ACHN (cell line): ENCODE results near the gene DRGX.

Source experiments
- DNase-seq: peaks from one replicate; pipeline ENCODE4 v3.0.0-alpha.2; 2015
- in situ Hi-C: cut with HindIII; loops from 2 replicates; pipeline ENCODE4 v1.10.0; 2017; ENCODE audit warnings: low sequenced_read_pairs, low pct_ligation_motif_present, low pct_unique_long_range_greater_than_20kb

DRGX gene

DNA sequence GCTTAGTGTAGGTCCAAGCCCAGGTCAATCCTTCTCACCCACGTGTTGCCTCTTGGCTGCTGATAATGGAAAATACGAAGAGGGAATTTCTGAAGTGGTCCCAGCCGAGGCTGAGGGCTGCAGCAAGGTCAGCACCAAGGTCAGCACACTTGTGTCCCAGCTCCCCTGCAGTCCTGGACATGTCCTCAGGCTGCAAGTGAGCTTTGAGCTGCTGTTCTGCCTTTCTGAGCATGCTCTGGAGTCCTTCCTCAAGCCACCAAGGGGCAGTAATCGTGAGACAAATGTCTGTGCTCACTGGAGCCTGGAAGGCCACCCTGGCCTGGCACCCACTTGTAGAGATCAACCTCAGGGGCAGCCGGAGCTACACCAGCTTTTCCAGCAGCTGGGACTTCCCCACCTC lies 28.3 kb downstream of the DRGX start:
- no peak for DNase-seq
- in situ Hi-C loops: no loop called here

DNA sequence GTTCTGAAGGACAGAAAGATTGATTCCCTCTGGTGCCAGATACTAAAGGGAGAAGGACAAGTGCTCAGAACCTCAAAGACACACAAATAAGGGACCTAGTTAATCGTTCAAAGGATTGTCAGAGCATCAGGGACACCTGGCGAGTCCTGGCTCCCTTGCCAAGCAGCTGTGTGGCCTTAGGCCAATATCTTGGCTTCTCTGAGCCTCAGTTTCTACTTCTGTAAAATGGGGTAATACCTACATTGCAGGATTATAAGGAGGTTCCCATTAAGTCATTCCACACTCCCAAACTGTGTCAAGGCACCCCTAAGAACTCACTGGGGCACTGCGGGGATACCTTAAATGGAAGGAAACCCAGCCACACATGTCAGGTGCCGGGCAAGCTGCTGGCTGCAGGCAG lies 29.4 kb downstream of the DRGX start:
- DNase-seq: no peak
- in situ Hi-C loops: no loop called here

DNA sequence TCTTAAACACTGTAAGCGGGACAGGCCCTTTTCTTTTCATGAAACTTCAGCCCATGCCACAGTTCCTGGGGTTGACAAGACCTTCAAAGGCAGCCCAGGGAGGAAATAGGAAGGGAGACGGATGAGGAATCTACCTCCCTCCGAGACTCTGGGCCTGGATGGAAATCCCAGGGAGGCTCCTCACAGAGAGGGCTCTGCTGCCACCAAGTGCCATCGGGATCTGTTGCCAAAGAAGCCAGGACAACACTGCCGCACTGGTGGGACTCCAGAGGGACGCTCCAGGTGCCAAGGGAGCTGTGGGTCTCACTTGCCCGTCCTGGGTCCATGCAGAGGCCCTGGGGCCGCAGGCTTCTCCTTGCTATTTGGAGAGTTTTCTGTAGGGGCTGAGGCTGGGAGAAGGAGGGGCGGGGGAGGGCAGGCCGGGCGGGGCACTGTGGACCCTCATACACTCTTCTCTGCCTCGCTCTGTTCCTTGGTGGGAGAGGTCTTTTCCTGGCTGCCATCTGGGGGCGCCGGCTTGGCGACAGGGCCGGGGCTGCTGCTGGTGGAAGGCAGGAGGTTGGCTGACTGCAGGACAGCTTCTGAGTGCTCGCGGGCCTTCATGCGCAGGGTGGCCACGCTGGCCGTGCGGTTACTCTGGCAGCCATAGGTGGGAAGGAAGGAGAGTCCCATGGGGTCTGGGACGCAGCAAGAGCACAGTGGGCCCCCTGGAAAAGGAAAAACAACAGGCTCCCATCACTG lies 30.0 kb downstream of the DRGX start:
- no peak for DNase-seq
- in situ Hi-C loops: no loop called here

DNA sequence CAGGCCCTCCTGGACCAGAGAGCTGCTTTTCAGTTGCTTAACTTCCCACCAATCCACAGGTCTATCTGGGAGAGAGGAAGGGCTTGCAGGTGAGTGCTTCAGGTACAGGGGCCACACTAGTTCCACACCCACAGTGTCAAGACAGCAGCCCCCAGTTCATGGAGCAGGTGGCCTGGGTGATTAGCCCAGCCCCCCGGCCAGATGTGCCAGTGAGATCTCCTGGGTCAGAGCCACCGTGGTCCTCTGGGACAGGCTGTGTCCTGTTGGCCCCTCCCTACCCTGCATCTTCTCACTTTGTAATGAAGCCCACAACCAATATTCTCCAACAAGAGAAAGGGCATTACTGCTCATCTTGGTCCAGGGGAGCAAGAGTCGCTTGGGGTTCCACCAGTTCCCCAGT lies 30.6 kb downstream of the DRGX start:
- DNase-seq: no peak
- in situ Hi-C loops: no loop called here

DNA sequence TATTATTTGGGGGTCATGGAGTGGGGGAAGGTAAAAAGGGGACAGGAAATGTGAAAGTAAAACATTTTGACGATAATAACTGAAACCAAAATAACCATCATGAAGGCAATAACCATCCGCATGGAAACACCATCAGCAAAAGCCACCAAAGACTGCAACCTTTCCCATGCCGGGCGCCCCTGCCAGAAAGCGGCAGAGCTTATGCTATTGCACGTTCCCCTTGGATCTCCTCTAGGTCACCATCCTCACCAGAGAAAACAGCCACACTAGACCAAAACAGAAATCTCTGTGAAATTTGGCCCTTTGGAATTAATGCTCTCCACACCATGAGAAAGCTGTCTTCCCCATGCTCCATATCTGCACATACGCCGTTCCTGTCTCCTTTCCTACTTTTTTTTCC lies 31.1 kb downstream of the DRGX start:
- in situ Hi-C loops: no loop called here
- DNase-seq: no peak

DNA sequence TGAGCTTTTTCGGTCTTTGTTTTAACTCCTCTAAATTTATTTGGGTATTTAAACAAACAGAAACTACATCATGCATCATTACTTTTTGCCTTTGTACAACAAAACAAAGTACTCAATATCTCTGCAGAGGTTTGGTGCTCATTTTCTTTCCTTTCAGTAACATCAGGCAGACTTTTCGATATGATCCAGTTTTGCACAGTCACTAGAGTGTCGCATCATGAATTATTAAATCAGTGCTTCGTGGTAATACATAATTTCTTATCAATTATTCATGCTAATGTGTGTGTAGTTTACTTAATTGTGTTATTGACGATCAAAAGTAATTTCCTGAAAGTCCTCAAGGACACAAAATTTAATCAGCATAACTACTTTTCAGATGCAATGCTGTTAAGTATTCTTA lies 31.8 kb downstream of the DRGX start:
- no peak for DNase-seq
- in situ Hi-C loops: no loop called here

DNA sequence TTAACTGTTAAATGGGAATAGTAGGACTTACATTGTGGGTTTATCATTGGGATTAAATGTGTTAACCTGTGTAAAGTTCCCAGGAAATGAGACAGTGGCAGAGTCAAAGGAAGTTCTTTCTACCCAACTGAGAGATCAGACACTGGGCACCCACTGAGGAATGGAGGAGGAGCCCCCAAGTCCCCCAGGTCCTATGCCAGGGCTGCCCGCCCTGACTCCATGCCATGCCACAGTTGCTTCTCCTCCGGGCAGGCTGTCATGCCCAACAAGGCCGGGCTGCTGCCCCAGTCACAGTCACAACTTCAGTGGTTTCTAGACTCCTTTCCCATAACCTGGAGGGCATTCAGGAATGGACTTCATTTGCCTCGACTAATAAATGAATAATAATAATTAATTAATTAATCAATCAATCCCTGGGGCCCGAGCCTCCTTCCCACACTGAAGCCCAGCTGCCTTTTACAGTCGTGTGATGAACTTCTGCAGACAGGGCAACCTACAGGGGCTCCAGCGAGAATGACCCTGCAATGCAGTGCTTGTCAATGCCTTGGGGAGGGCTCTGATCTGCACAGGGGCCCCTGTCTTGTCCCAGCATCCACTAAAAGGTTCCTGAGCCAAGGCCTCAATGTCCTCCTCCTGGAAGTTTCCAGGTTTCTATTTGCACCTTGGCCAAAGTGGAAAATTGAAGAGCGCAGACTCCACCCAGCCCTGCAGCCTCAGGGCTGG lies 32.4 kb downstream of the DRGX start:
- in situ Hi-C loops: no loop called here
- DNase-seq: no peak

DNA sequence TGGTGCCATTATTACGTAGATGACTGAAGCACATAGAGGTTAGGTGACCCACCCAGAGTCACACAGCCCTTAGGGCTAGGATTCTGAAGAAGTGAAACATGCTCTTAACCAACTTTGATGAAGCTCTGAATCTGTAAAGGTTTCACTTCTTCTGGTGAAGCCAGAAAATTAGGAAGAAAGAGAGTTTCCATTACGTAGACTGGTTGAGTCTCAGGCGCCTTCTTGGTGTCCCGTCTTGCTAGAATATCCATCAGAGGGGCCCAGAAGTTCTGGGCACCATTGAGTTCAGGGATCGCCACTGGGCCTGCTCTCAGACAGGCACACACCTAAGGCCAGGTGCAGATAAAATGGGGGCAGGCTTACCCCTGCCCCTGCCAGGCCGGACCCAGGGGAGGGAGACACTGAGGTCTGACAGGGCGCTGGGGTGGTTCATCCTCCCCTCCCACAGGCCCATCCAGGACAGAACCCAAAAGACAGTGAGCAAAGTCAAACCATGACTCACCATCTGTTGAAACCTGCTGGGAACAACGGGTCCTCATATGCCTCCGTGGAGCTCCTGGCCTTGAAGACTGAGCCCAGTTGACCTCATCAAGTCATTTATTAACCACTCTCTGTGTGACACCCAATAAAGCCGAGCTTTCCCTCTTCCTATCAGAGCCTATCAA lies 33.2 kb downstream of the DRGX start:
- in situ Hi-C loops: no loop called here
- DNase-seq: no peak

DNA sequence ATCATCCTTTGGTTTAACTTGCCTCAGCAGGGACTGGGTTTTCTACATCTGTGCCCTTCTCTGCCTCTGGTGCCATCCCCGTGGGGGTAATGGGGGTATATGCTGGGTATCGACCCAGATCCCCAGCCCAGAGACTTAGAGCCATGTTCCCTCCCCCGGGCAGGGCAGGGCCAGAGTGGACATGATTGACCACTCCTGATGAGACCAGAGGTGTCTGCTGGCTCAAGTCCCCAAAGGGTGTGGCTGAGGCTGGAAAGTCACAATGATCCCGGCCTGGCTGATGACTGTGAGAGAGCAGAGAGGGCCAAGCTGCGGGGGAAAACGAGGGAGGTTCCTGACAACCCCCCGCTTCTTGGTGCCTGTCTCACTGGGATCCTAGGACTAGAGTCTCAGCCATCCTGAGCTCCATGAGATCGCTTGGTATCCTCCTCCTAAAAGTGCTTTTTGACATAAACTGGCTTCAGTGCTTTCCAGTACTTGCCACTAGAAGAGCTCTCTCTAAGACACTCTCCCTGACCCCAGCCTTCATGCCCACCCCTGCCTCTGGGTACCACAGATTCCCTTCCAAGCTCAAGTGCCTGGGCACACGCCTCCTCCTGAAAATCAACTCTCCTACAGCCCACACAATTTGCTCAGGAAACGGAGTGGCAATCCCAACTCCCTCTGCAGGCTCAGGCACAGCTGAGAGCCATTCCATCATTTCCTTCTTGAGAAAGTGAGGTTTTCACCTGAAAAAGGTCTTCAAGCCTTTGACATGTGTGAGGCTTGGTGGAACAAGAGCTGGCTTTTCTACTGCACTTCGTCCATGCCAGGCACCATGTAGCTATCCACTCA lies 33.9 kb downstream of the DRGX start:
- no peak for DNase-seq
- in situ Hi-C loops: no loop called here

DNA sequence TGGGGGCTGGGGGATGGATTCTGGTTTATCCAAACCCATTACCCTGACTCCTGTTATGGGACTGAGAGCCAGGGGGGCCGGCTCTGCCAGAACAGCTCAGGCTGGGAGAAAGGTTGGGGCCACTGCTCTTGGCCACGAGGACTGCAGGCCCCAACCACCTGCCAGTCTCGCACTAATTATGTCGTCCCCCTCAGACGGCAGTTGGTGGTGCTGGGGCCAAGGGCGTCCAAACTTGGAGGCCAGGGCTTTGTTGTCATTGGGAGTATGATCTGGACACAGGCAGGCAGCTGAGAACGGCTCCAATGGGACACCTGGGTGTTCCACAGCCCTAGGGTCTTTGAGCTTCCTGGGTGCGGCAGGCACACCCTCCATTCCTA lies 34.7 kb downstream of the DRGX start:
- in situ Hi-C loops: no loop called here
- no peak for DNase-seq

DNA sequence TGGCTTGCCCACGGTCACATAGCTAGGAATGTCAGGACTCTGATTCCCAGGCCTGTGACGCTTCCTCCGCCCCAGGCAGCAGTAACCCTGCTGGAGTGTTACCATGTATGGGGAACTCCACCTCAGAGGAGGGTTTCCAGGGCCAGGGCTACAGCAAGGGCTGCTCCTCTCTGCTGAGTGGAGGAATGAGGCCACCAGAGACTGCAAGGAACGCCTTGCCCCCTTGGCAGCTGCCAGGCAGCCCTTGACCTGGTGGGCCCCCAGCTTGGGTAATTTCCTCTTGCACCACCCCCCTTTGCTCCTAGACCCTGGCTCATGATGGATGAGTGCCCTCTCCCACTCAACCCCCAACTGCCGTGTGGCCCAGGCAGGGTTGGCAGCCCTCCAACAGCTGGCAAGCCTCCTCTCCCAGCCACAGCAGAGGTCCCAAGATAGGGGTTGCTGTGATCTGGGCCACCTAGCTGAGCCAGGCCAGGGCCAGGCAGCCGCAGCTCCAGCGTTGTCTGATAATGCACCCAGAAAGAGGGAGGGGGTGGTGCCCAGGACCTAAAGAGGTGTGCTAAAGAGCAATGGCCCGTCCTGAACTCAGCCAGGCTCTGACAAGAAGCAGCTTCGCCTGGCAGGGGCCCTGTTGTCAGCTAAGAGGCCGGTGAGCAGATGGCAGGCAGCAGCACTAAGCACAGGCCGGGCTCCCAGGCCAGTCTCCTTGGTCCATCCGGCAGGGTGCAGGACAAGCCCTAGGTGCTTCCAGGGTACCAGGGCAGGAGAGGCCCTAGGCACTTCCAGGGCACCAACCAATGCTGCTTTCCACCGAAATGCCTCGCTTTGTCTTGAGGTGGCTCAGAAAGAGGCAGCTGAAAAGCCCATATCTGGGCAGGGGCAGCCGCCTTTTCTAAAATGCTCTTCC lies 35.4 kb downstream of the DRGX start:
- in situ Hi-C loops: no loop called here
- DNase-seq: no peak

DNA sequence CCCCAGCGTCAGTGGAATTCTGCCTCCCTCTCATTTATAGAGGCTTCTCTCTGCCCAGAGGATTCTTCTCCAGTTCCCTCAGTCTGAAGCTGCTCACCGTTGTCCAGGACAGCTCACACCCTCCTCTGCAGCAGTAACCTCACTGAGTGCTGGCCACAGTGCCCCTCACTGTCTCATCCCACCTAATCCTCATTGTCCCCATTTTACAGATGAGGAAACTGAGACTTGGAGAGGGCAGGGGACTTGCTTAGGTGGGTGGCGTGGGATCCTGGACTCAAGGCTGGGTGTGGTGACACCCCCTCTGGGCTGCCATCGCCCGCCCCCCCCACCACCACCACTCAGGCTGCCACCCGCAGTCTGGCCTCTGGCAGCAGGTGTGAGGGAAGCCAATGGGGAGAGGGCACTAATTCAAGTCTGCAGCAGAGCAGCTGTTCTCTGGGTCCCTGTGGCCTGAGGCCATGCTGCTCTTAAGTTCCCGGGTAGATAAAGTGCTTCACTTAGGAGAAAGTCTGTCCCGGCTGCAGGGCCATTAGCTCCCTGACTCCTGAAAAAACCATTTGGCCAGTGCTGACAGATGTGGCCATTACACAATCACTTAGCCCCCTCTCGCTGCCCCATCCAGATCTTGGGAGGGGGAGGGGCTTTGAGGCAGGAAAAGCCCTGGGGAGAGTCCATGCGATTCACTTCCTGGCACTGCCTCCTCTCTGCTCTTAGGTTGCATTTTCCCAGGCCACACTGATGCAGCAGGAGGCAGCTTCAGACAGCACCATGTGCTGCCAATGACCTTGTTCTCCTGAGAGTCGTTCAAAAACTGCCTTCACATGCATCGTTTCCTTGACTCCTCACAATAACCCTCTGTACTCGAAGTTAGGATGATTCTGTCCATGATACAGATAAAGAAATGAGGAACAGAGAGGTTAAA lies 36.3 kb downstream of the DRGX start:
- no peak for DNase-seq
- in situ Hi-C loops: no loop called here

DNA sequence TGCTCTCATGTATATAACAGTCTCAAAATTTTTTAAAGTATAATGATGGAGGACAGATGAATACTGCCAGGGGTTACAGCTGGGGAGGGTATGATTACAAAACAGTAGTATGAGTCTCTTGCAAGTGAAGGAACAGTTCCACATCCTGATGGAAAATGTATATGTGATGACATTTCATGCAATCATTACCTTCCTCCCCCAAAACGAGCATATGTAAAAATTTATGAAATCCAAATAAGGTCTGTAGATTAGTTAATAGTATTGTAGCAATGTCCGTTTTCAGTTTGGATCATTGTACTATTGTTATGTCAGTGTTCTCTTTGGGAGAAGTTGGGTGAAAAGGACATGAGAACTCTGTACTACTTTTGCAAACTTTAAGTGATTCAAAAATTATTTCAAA lies 38.0 kb downstream of the DRGX start:
- in situ Hi-C loops: no loop called here
- no peak for DNase-seq

DNA sequence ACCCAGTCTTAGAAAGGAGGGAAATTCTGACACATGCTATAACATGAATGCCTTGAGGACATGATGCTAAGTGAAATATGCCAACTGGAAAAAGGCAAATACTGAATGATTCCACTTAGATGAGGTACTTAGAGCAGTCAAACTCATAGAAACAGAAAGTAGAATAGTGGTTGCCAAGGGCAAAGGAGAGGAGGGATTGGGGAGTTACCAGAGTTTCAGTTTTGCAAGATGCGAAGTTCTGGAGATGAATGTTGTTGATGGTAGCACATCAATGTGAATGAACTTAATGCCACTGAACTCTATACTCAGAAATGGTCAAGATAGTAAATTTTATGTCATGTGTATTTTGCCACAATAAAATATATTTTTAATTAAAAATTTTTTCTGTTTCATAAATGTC lies 38.9 kb downstream of the DRGX start:
- no peak for DNase-seq
- in situ Hi-C loops: no loop called here

DNA sequence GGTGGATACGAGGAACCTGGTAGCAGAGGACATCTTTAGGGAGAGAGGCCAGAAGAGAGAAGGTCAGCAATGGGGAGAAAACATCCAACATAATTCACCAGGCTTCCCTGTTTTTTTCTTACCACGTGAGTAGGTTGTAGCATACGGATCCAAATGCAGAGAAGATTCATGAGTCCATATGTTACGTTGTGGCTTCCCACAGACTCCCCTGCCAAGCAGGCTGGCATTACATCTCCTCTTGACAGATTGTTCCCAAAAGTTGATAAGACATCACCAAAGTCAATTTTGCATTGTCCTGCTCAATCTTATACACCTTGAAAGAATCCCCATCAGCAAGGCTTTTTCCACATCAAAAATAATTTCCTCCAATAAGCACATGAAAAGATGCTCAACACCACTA lies 39.7 kb downstream of the DRGX start:
- in situ Hi-C loops: no loop called here
- no peak for DNase-seq

DNA sequence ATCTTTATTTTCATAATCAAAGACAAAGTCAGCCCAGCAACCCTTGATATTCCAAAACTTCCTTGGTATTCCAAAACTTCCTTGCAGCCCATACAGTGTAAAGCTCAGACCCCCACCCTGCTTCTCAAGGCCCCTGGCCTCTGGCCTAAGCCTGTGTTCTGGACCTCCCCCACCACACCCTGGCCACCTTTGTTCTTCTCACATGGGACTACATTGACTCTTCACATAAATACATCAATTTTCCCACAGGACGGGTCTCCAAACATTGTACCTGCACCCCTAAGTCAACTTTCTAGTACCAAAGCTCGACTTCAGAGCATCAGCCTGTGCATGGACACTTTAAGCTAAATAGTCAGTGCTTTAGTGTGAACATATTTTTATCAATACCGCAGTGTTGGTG lies 40.7 kb downstream of the DRGX start:
- in situ Hi-C loops: no loop called here
- DNase-seq: no peak

DNA sequence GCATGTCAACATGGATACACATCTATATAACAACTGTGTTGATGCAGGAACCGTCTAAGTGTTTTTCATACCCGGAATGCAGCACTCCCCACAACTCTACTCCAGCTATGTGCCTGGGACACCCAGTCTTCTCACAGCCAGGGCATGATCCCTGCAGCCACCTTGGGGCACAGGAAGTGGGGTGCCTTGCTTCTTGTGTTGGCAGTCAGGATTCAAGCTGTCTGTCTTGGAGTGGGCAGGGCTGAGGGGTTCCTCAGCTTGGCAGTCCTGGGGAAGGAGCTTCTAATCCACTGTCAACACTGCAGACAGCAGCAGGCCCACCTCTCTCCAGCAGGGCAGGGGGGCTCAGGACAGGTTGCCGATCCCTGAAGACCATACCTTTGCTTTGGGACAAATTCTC lies 41.3 kb downstream of the DRGX start:
- no peak for DNase-seq
- in situ Hi-C loops: no loop called here
